COLO668 (cell line): ENCODE measurements around the gene THADA.
"Not testable (repeated sequence)": the region's sequence is repeated elsewhere in the genome, so short reads cannot be mapped to it uniquely, and the experiment has no call there.

Experiments
- DNase-seq: peaks from one replicate; lab custom pipeline; 2025; ENCODE audit not compliant: unreplicated experiment; lab: John Stamatoyannopoulos, UW

Gene THADA

GRCh38 chr2:43600596-43600995, 4.8 kb upstream of the THADA start:
- not testable (repeated sequence) for DNase-seq

GRCh38 chr2:43594875-43595274, 963 bp downstream of the THADA start:
- DNase-seq, result no peak

- DNase-seq, result no peak
Observed at GRCh38 chr2:43593254-43593653, 2.6 kb downstream of the THADA start.

GRCh38 chr2:43592443-43592842, 3.4 kb downstream of the THADA start:
- DNase-seq, result no peak

- no peak for DNase-seq
Observed at GRCh38 chr2:43585708-43586107, 10.1 kb downstream of the THADA start.

- no peak for DNase-seq
Observed at GRCh38 chr2:43579275-43579981, 16.4 kb downstream of the THADA start.

GRCh38 chr2:43576981-43577892, 18.6 kb downstream of the THADA start:
- no peak for DNase-seq

- no peak for DNase-seq
Observed at GRCh38 chr2:43572244-43572643, 23.6 kb downstream of the THADA start.

- DNase-seq, result no peak
Observed at GRCh38 chr2:43569921-43570320, 25.9 kb downstream of the THADA start.

- DNase-seq, result no peak
Observed at GRCh38 chr2:43568228-43568627, 27.6 kb downstream of the THADA start.

- DNase-seq, result no peak
Observed at GRCh38 chr2:43566461-43566729, 29.4 kb downstream of the THADA start.

GRCh38 chr2:43563679-43564078, 32.2 kb downstream of the THADA start:
- no peak for DNase-seq

GRCh38 chr2:43560231-43560547, 35.6 kb downstream of the THADA start:
- DNase-seq, result no peak

- DNase-seq, result no peak
Observed at GRCh38 chr2:43559391-43560230, 36.2 kb downstream of the THADA start.

GRCh38 chr2:43557196-43557595, 38.6 kb downstream of the THADA start:
- no peak for DNase-seq

- no peak for DNase-seq
Observed at GRCh38 chr2:43556256-43556655, 39.6 kb downstream of the THADA start.

GRCh38 chr2:43553341-43553855, 42.4 kb downstream of the THADA start:
- no peak for DNase-seq

- DNase-seq, result no peak
Observed at GRCh38 chr2:43551990-43552389, 43.8 kb downstream of the THADA start.

- DNase-seq, result not testable (repeated sequence)
Observed at GRCh38 chr2:43548381-43548780, 47.5 kb downstream of the THADA start.

GRCh38 chr2:43542285-43542933, 53.4 kb downstream of the THADA start:
- DNase-seq, result no peak

- DNase-seq, result no peak
Observed at GRCh38 chr2:43541165-43541564, 54.7 kb downstream of the THADA start.
